ENCODE measurements around the gene SH2D5. TPM values are rescaled to one million over a fixed set of nuclear protein-coding genes. Genes with fewer than 3 reads are reported as not detected.

Gene SH2D5
- total RNA-seq, 1 experiment from 2014 or later, result 14.0 TPM

GRCh38 chr1:20739225-20739624 lies 6.7 kb upstream of the SH2D5 start:
- Mint-ChIP-seq H3K36me3 (ENCODE audit: insufficient read depth, unreplicated experiment) (peaks cover 62% of the 10 kb centered on the region), H3K9me3 (ENCODE audit: unreplicated experiment) (no peaks in the 10 kb centered on the region), H3K4me1 (ENCODE audit: insufficient read depth, unreplicated experiment) (no peaks in the 10 kb centered on the region), H3K27ac (ENCODE audit: low read depth, unreplicated experiment) (peak overlapping the region; percentile 23), H3K4me3 (ENCODE audit: unreplicated experiment) (no peak overlapping the region), H3K27me3 (ENCODE audit: insufficient read depth, unreplicated experiment) (no peaks in the 10 kb centered on the region)
- ChIA-PET CTCF (no interaction called here), POLR2A (interaction anchor here (0.6 to 0.8 kb wide), 2 partner anchors 16 to 22 kb away, joined by 3 read pairs; partner anchors contain the start of gene KIF17)
- no peak for DNase-seq (ENCODE audit: unreplicated experiment)
- BruUV-seq (replicated peaks), result no TSS peak
- TF ChIP-seq CTCF (IDR thresholded peaks at IDR 0.05; ENCODE audit: unreplicated experiment), result no peak
- intact Hi-C loops (cut with micrococcal nuclease), result no loop called here

GRCh38 chr1:20735581-20736111 lies 3.1 kb upstream of the SH2D5 start:
- ChIA-PET CTCF (no interaction called here), POLR2A (interaction anchor here (0.6 kb wide), 1 partner anchor 162 kb away, joined by 3 read pairs; no protein-coding TSS in a partner anchor)
- Mint-ChIP-seq H3K36me3 (ENCODE audit: insufficient read depth, unreplicated experiment) (peaks cover 55% of the 10 kb centered on the region), H3K4me1 (ENCODE audit: insufficient read depth, unreplicated experiment) (no peaks in the 10 kb centered on the region), H3K27me3 (ENCODE audit: insufficient read depth, unreplicated experiment) (no peaks in the 10 kb centered on the region), H3K9me3 (ENCODE audit: unreplicated experiment) (no peaks in the 10 kb centered on the region), H3K4me3 (ENCODE audit: unreplicated experiment) (no peak overlapping the region), H3K27ac (ENCODE audit: low read depth, unreplicated experiment) (no peak overlapping the region)
- TF ChIP-seq CTCF (IDR thresholded peaks at IDR 0.05; ENCODE audit: unreplicated experiment), result no peak
- no TSS peak for BruUV-seq (replicated peaks)
- intact Hi-C loops (cut with micrococcal nuclease), result no loop called here
- peak; percentile 41 for DNase-seq (ENCODE audit: unreplicated experiment)

- intact Hi-C loops (cut with micrococcal nuclease), result loop anchor here (1.0 kb wide), 1 partner anchor 37 kb away; no protein-coding TSS in a partner anchor
- H3K27me3 Mint-ChIP-seq (ENCODE audit: insufficient read depth, unreplicated experiment), result no peaks in the 10 kb centered on the region
- no peak for TF ChIP-seq CTCF (IDR thresholded peaks at IDR 0.05; ENCODE audit: unreplicated experiment)
- peak overlapping the region; percentile 90 for H3K27ac Mint-ChIP-seq (ENCODE audit: low read depth, unreplicated experiment)
- ChIA-PET CTCF (interaction anchor here (0.6 to 1.3 kb wide), 6 partner anchors 34 to 237 kb away, joined by 3 to 5 read pairs (median 3); no protein-coding TSS in a partner anchor), POLR2A (interaction anchor here (0.6 to 2.2 kb wide), 9 partner anchors 10 to 54 kb away, joined by 3 to 17 read pairs (median 5); partner anchors contain the start of gene HP1BP3)
- peaks cover 2% of the 10 kb centered on the region for H3K4me1 Mint-ChIP-seq (ENCODE audit: insufficient read depth, unreplicated experiment)
- H3K4me3 Mint-ChIP-seq (ENCODE audit: unreplicated experiment), result peak overlapping the region; percentile 85
- DNase-seq (ENCODE audit: unreplicated experiment), result no peak
- TSS peak; percentile 86 for BruUV-seq (replicated peaks)
- peaks cover 33% of the 10 kb centered on the region for H3K36me3 Mint-ChIP-seq (ENCODE audit: insufficient read depth, unreplicated experiment)
- no peaks in the 10 kb centered on the region for H3K9me3 Mint-ChIP-seq (ENCODE audit: unreplicated experiment)
Measured at GRCh38 chr1:20733360-20733975, 965 bp upstream of the SH2D5 start.

- Mint-ChIP-seq H3K27me3 (ENCODE audit: insufficient read depth, unreplicated experiment) (no peaks in the 10 kb centered on the region), H3K9me3 (ENCODE audit: unreplicated experiment) (no peaks in the 10 kb centered on the region), H3K27ac (ENCODE audit: low read depth, unreplicated experiment) (peak overlapping the region; percentile 51), H3K4me1 (ENCODE audit: insufficient read depth, unreplicated experiment) (peaks cover 8% of the 10 kb centered on the region), H3K4me3 (ENCODE audit: unreplicated experiment) (peak overlapping the region; percentile 85), H3K36me3 (ENCODE audit: insufficient read depth, unreplicated experiment) (peaks cover 20% of the 10 kb centered on the region)
- peak; percentile 55 for DNase-seq (ENCODE audit: unreplicated experiment)
- POLR2A ChIA-PET, result interaction anchor here (0.6 to 2.0 kb wide), 4 partner anchors 20 to 56 kb away, joined by 3 to 7 read pairs (median 4); no protein-coding TSS in a partner anchor
- CTCF ChIA-PET, result interaction anchor here (0.6 to 1.5 kb wide), 3 partner anchors 10 to 890 kb away, joined by 3 to 6 read pairs (median 3); no protein-coding TSS in a partner anchor
- intact Hi-C loops (cut with micrococcal nuclease), result no loop called here
- no TSS peak for BruUV-seq (replicated peaks)
- TF ChIP-seq CTCF (IDR thresholded peaks at IDR 0.05; ENCODE audit: unreplicated experiment), result no peak
Measured at GRCh38 chr1:20732071-20732587, 374 bp downstream of the SH2D5 start.

All from MCF 10A (cell line).